Activated CD4-positive, alpha-beta T cell treated with anti-CD3 and anti-CD28 coated beads for 48 hours (primary cell): ENCODE results near the gene REPS2.

Experiments used
- DNase-seq: peaks from one replicate; pipeline ENCODE4 v3.0.0-alpha.2; 2020

The REPS2 gene

GRCh38 chrX:17104433-17104832 is 158.0 kb downstream of the REPS2 start:
- DNase-seq: no peak

GRCh38 chrX:17120816-17121215 is 174.4 kb downstream of the REPS2 start:
- no peak for DNase-seq

- no peak for DNase-seq
These were observed 207.5 kb downstream of the REPS2 start for GRCh38 chrX:17154001-17154400.

GRCh38 chrX:17160975-17161374 is 214.5 kb downstream of the REPS2 start:
- no peak for DNase-seq

GRCh38 chrX:17161991-17162390 is 215.5 kb downstream of the REPS2 start:
- DNase-seq: no peak

- no peak for DNase-seq
These were observed 217.6 kb downstream of the REPS2 start for GRCh38 chrX:17164079-17164478.

GRCh38 chrX:17164941-17165340 is 218.5 kb downstream of the REPS2 start:
- no peak for DNase-seq

- DNase-seq: no peak
These were observed 221.5 kb downstream of the REPS2 start for GRCh38 chrX:17167915-17168314.

- no peak for DNase-seq
These were observed 224.5 kb downstream of the REPS2 start for GRCh38 chrX:17170973-17171372.

GRCh38 chrX:17174671-17175070 is 228.2 kb downstream of the REPS2 start:
- no peak for DNase-seq

- no peak for DNase-seq
These were observed 235.9 kb downstream of the REPS2 start for GRCh38 chrX:17182317-17182716.

- no peak for DNase-seq
These were observed 237.1 kb downstream of the REPS2 start for GRCh38 chrX:17183566-17183965.

GRCh38 chrX:17185431-17185830 is 239.0 kb downstream of the REPS2 start:
- no peak for DNase-seq

- no peak for DNase-seq
These were observed 240.8 kb downstream of the REPS2 start for GRCh38 chrX:17187136-17187756.

- no peak for DNase-seq
These were observed 245.6 kb downstream of the REPS2 start for GRCh38 chrX:17192106-17192505.
